NCI-H2171 treated with DMSO at 0.1 percent for 48 hours (cell line): ENCODE measurements around the gene HSPA1A.
"Not testable (repeated sequence)": the region's sequence is repeated elsewhere in the genome, so short reads cannot be mapped to it uniquely, and the experiment has no call there.

Experiments used
- DNase-seq: peaks from one replicate; lab custom pipeline; 2025; lab: John Stamatoyannopoulos, UW

Gene HSPA1A

GRCh38 chr6:31811645-31812044, 3.7 kb upstream of the HSPA1A start:
- no peak for DNase-seq

- no peak for DNase-seq
Observed at GRCh38 chr6:31813465-31813849, 1.9 kb upstream of the HSPA1A start.

DNA sequence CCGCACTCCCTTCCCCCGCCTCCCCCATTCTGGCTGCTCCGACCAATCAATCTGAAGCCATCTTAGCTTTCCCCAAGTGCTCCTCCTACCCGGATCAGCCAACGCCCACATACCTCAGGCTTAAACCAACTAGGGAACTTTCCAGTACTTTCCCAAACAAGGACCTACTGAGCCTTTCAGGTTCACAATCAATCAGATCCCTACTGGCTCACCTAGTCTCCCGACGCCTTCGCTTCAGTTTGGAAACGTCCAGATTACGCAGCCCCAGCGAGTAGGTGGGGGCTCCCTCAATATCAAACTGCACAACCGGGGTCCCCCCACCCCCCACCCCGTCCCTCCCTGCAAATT, 692 bp upstream of the HSPA1A start:
- DNase-seq: no peak

DNA sequence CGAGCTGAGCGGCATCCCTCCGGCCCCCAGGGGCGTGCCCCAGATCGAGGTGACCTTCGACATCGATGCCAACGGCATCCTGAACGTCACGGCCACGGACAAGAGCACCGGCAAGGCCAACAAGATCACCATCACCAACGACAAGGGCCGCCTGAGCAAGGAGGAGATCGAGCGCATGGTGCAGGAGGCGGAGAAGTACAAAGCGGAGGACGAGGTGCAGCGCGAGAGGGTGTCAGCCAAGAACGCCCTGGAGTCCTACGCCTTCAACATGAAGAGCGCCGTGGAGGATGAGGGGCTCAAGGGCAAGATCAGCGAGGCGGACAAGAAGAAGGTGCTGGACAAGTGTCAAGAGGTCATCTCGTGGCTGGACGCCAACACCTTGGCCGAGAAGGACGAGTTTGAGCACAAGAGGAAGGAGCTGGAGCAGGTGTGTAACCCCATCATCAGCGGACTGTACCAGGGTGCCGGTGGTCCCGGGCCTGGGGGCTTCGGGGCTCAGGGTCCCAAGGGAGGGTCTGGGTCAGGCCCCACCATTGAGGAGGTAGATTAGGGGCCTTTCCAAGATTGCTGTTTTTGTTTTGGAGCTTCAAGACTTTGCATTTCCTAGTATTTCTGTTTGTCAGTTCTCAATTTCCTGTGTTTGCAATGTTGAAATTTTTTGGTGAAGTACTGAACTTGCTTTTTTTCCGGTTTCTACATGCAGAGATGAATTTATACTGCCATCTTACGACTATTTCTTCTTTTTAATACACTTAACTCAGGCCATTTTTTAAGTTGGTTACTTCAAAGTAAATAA, 2.0 kb downstream of the HSPA1A start:
- DNase-seq: not testable (repeated sequence)

DNA sequence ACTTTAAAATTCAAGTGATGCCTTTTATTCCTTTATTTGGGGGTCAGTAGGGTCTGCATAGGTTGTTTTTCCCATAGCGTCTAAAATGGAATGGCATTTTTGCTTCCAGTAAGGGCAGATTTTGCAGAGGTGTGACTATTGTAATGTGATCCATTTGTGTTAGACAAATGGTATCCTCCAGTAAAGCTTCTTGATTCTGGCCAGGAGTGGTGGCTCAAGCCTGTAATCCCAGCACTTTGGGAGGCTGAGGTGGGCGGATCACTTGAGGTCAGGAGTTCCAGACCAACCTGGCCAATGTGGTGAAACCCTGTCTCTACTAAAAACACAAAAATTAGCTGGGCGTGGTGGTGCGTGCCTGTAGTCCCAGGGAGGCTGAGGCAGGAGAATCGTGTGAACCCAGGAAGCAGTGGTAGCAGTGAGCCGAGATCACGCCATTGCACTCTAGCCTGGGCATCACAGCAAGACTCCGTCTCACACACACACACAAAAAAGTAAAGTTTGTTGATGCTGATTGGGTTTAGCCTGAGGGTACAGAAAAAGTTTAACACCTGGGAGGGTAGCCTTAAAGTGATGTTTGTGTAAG, 2.7 kb downstream of the HSPA1A start:
- DNase-seq: not testable (repeated sequence)

GRCh38 chr6:31819871-31820299, 4.5 kb downstream of the HSPA1A start:
- DNase-seq: no peak

DNA sequence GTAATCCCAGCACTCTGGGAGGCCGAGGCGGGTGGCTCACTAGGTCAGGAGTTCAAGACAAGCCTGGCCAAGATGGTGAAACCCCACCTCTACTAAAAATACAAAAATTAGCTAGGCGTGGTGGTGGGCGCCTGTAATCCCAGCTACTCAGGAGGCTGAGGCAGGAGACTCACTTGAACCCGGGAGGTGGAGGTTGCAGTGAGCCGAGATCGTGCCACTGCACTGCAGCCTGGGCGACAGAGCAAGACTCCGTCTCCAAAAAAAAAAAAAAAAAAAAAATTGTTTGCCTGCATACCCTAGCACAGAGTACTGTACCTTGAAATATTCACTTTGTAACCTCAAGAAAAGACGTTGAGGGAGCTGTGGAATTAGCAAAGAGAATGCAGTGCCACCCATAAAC, 5.1 kb downstream of the HSPA1A start:
- not testable (repeated sequence) for DNase-seq

GRCh38 chr6:31821301-31822035, 6.1 kb downstream of the HSPA1A start:
- no peak for DNase-seq

GRCh38 chr6:31822036-31822821, 6.9 kb downstream of the HSPA1A start:
- DNase-seq: no peak

DNA sequence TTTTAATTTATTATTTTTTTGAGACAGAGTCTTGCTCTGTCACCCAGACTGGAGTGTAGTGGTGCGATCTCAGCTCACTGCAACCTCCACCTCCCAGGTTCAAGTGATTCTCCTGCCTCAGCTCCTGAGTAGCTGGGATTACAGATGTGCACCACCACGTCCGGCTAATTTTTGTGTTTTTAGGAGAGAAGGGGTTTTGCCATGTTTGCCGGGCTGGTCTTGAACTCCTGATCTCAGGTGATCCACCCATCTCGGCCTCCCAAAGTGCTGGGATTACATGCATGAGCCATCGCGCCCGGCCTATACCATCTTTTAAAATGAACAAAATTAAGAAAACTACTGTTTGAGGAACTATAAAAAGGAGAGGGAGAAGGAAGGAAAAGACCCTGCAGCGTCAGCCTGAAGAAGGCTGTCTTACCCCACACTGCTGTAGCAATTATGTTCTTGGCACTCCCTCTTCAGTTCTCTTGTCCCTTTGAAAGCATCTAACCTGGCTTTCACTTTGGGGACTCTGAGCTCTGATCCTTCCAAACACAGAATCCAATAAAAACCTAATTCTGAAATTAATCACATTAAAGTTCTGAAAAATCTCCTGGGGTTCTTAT, 8.4 kb downstream of the HSPA1A start:
- DNase-seq: not testable (repeated sequence)

DNA sequence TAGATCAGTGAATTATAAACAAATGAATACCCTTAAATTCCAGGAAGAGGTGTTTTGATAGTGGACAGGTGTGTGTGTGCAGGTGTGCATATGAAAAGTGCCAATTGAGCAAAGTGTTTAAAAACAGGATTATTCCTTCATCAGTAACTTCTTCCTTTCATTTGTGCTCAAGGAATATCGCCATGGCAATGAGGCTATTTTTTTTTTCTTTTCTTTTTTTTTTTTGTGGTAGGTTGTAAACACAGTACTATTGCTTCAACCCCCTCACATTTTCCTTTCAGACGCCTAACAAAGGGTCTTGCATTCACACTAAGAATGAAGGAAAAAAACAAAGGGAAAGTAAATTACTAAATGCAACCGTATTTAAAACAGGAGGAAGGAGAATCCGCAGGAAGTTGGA, 10.2 kb downstream of the HSPA1A start:
- no peak for DNase-seq

DNA sequence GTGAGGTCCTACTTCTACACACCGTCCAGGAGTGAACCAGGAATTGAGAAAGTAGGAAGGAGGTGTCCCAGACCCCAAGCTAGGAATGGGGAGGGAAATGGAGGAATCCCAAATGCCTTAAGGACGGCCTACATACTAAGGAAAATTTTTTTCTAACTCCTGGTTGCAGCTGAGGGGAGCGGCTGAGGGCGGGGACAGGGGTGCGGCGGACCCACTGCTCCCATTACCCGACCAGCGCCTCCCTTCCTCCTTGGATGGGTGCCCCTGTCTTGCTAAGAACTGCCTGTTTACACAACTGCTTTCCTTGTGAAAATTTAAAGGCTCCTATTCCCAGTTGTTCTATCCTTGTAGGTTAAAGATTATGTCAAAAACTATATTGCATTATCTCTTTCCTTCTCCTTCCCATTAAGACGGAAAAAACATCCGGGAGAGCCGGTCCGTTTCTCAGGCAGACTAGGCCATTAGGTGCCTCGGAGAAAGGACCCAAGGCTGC, 11.5 kb downstream of the HSPA1A start:
- DNase-seq: peak; percentile 97

GRCh38 chr6:31827286-31828079, 12.1 kb downstream of the HSPA1A start, which contains the start of gene HSPA1B:
HSPA1B (plus strand) TSS chr6:31827738; CDS start chr6:31827951, 213 bp downstream.
- DNase-seq: peak; percentile 100

DNA sequence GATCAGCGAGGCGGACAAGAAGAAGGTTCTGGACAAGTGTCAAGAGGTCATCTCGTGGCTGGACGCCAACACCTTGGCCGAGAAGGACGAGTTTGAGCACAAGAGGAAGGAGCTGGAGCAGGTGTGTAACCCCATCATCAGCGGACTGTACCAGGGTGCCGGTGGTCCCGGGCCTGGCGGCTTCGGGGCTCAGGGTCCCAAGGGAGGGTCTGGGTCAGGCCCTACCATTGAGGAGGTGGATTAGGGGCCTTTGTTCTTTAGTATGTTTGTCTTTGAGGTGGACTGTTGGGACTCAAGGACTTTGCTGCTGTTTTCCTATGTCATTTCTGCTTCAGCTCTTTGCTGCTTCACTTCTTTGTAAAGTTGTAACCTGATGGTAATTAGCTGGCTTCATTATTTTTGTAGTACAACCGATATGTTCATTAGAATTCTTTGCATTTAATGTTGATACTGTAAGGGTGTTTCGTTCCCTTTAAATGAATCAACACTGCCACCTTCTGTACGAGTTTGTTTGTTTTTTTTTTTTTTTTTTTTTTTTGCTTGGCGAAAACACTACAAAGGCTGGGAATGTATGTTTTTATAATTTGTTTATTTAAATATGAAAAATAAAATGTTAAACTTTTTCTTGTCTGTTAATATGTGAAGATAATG, 14.4 kb downstream of the HSPA1A start:
- DNase-seq: peak; percentile 80

- no peak for DNase-seq
Observed at GRCh38 chr6:31830886-31831335, 15.6 kb downstream of the HSPA1A start.

DNA sequence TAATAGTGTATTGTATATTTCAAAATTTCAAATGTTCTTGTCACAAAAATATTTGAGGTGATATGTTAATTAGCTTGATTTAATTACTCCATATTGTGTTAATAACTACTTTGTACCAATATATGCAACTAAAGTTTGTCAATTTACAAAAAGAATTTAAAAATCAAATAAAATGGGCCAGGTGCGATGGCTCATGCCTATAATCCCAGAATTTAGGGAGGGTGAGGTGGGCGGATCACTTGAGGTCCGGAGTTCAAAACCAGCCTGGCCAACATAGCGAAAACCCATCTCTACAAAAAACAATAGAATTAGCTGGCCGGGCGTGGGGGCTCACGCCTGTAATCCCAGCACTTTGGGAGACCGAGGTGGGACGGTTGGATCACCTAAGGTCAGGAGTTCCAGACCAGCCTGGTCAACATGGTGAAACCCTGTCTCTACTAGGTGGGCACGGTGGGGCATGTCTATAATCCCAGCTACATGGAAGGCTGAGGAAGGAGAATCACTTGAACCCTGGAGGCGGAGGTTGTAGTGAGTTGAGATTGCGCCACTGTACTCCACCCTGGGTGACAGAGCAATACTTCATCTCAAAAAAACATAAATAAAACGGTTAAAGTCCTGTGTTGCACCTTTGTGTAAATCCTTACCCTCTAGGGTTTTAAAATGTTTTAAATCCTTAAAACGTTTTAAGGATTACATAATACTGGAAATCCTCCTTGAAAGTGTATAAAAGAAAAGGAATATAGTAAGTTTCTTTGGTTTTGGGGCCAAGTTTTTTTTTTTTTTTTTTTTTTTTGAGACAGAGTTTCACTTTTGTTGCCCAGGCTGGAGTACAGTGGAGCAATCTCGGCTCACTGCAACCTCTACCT, 16.2 kb downstream of the HSPA1A start:
- DNase-seq: no peak

GRCh38 chr6:31834367-31835250, 19.3 kb downstream of the HSPA1A start:
- DNase-seq: peak; percentile 92

DNA sequence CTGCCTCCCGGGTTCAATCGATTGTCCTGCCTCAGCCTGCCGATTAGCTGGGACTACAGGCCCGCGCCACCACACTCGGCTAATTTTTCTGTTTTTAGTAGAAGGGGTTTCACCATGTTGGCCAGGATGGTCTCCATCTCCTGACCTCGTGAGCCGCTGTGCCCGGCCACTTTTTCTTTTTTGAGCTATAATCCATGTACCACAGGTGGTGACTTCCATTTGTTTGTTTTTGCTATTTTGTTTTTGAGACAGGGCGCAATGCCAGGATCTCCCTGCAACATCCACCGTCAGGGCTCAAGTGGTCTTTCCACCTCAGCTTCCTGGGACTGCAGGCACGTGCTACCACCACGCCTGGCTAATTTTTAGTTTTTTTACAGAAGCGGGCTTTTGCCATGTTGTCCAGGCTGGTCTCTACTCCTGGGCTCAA, 20.7 kb downstream of the HSPA1A start:
- no peak for DNase-seq
